ENCODE data around the gene MAP7D3.

DNA sequence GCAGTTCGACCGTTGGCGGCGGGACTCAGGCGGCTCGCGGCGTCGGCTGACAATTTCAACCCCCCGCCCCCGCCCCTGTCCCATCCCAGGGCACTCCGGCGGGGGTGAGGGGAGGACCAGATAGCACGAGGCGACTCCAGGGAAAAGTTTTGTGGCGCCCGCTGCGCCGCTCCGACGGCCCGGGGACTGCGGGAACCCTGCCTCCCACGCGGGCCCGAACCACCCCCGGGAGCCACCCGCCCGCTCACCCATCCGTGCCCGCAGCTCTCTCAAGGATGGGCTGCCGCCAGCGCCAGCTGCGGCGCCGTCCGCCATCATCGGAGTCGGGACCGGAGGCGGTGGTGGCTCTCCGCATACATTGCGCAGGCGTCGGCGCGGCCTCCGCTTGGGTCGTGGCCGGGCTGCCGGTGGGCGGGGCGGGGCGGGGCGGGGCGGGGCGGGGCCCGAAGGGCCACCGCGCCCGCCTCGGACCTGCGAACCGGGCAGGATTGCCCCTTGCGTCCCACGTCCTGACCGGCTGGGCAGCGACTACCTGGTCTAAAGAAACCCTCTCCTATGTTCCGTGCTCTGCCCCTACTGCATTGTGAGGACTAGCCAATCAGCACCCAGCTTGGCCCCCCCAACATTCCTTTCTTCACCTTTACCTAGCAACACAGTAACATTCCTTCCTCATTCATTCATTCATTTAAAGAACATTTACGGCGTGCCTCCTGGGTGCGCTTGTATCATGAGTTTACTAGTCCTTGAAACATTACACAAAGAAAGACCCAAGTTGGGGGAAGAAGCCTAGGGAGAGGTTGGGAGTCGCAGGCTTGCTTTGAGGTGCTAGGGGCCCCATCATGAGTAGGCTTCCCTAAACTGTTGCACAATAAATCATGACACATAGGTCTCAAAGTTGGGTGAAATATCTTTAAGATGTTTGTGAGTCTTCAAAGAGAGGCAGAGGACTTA, at the start of gene MAP7D3:
- no peak for TF ChIP-seq EZH2 (IDR thresholded peaks at IDR 0.05; ENCODE audit: low read length, missing control alignments)
- TF ChIP-seq, protein P1, sequence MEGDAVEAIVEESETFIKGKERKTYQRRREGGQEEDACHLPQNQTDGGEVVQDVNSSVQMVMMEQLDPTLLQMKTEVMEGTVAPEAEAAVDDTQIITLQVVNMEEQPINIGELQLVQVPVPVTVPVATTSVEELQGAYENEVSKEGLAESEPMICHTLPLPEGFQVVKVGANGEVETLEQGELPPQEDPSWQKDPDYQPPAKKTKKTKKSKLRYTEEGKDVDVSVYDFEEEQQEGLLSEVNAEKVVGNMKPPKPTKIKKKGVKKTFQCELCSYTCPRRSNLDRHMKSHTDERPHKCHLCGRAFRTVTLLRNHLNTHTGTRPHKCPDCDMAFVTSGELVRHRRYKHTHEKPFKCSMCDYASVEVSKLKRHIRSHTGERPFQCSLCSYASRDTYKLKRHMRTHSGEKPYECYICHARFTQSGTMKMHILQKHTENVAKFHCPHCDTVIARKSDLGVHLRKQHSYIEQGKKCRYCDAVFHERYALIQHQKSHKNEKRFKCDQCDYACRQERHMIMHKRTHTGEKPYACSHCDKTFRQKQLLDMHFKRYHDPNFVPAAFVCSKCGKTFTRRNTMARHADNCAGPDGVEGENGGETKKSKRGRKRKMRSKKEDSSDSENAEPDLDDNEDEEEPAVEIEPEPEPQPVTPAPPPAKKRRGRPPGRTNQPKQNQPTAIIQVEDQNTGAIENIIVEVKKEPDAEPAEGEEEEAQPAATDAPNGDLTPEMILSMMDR (conservative IDR thresholded peaks at IDR 0.05 in 1 of 2, IDR thresholded peaks at IDR 0.05 in 1 of 2; ENCODE audit: low read depth in 1 of 2, low read length in 2 of 2) = no peak
